AG10803 (cell line): ENCODE measurements around the gene MLIP.

Source experiments
- DNase-seq: peaks from one replicate; pipeline ENCODE4 v3.0.0; 2010; ENCODE audit warnings: low read depth
- H3K4me3 ChIP-seq: 2 replicates; pipeline ENCODE4 v1.5.1; 2011; ENCODE audit warnings: mild to moderate bottlenecking, low read length, control low read depth
- TF ChIP-seq, protein P1 (sequence below): conservative IDR thresholded peaks from 2 replicates; pipeline ENCODE4 v1.5.1; 2011; ENCODE audit warnings: mild to moderate bottlenecking, low read length, control low read depth, inconsistent platforms

The MLIP gene

DNA sequence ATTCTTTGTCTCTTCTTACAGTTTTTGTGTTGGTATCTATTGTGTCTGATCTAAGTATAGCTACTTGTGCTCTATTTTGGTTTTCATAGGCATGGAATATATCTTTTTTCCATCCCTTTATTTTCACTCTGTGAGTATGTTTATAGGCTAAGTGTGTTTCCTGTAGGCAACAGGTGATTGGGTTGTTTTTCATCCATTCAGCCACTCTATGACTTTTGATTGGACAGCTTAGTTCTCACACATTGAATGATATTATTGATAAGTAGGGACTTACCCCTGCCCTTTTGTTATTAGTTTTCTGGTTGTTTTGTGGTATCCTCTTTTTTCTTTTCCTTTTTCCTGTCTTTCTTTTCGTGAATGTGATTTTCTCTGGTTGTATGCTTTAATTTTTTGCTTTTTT lies 67.9 kb downstream of the MLIP start:
- no peak overlapping the region for H3K4me3 ChIP-seq
- no peak for DNase-seq

DNA sequence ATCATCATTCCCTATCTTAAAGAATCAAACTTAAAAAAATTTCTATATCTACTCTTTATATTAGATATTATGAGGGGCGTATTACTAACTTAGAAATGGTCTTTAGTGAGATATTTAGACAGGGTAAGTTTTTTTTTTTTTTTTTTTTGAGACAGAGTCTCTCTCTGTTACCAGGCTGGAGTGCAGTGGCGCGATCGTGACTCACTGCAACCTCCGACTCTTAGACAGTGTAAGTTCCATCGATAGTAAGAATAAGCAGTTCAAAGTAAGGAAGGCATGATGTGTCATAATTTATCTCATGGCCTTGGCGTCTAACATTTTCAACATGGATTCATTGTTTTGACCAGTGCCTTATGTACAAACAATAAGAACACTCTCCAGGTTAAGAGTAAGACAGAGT lies 72.4 kb downstream of the MLIP start:
- no peak for DNase-seq
- TF ChIP-seq, protein P1, sequence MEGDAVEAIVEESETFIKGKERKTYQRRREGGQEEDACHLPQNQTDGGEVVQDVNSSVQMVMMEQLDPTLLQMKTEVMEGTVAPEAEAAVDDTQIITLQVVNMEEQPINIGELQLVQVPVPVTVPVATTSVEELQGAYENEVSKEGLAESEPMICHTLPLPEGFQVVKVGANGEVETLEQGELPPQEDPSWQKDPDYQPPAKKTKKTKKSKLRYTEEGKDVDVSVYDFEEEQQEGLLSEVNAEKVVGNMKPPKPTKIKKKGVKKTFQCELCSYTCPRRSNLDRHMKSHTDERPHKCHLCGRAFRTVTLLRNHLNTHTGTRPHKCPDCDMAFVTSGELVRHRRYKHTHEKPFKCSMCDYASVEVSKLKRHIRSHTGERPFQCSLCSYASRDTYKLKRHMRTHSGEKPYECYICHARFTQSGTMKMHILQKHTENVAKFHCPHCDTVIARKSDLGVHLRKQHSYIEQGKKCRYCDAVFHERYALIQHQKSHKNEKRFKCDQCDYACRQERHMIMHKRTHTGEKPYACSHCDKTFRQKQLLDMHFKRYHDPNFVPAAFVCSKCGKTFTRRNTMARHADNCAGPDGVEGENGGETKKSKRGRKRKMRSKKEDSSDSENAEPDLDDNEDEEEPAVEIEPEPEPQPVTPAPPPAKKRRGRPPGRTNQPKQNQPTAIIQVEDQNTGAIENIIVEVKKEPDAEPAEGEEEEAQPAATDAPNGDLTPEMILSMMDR: no peak
- no peak overlapping the region for H3K4me3 ChIP-seq

More for the DNA sequence above, 67.9 kb downstream of the MLIP start:
- TF ChIP-seq, protein P1: no peak

DNA sequence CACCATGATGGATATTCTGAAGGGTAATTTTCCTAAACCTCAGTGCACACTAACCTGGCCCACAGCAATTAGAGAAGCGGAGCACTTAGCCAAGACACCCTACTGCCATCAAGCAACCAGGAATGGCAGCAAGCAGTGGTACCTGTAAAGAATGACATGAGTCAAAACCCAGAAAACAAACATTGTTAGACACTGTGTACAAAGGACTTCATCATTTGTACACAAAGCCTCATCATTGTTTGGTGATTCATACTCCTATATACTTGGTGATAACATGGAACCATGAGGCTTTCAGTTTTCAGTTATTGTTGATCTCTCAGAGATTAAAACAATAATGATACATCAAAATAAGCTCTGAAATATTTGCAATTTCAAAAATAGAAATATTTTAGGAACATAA lies 74.6 kb downstream of the MLIP start:
- DNase-seq: no peak
- no peak overlapping the region for H3K4me3 ChIP-seq
- TF ChIP-seq, protein P1: no peak

- TF ChIP-seq, protein P1: no peak
- DNase-seq: peak; percentile 3
- H3K4me3 ChIP-seq: no peak overlapping the region
Observed at GRCh38 chr6:54188846-54189245, 77.6 kb downstream of the MLIP start.

DNA sequence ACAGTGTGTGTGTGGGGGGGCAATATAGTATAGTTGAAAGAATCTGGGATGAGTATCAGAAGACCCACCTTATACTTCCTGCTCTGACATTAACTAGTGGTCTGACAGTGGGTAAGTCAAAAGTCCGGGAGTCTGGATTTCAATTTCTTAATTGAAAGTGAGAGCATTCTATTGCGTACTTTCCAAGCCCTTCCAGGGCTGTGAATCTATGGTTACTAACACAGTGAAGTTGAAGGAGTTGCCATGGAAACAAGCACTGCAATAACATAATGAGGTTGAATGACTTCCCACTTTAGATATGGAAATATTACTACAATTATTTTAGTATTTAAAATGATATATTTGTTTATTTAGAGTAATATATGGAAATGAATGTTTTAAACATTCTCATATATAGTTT lies 80.2 kb downstream of the MLIP start:
- TF ChIP-seq, protein P1: no peak
- DNase-seq: peak; percentile 25
- no peak overlapping the region for H3K4me3 ChIP-seq

DNA sequence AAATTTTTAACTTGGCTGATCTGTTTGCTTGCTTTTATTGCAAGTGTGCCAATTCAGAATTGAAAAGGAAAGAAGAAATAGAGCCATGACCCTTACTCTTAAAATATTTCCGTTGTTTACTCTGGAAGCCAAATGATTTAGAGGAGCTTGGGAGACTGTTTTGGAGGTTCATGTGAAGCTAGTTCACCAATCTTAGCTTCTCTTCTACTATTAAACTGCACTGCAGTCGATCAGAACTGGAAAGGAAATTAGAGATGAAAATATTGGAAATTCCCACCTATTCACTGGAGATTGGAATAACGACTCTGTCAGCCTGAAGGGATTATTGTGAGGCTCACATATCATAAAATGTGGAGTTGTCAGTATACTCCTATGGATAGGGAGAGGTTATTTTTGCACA lies 81.8 kb downstream of the MLIP start:
- no peak for DNase-seq
- no peak overlapping the region for H3K4me3 ChIP-seq
- TF ChIP-seq, protein P1: no peak

GRCh38 chr6:54193560-54193959 lies 82.3 kb downstream of the MLIP start:
- TF ChIP-seq, protein P1: no peak
- DNase-seq: no peak
- no peak overlapping the region for H3K4me3 ChIP-seq
